Measurements from ENCODE around the gene KLHL2. TPM values are rescaled to one million over a fixed set of nuclear protein-coding genes. Genes with fewer than 3 reads are reported as not detected.
"Not testable (repeated sequence)": the region's sequence is repeated elsewhere in the genome, so short reads cannot be mapped to it uniquely, and the experiment has no call there.

Gene KLHL2
- total and polyA plus RNA-seq, 2 experiments from 2014 or later: 7.1 to 14.8 TPM

- TF ChIP-seq ZNF331 (CRISPR knock-in tag; IDR thresholded peaks at IDR 0.05; ENCODE audit: low read depth) (no peak), NANOG (IDR thresholded peaks at IDR 0.05; ENCODE audit: borderline replicate concordance) (no peak)
These were observed 23.1 kb upstream of the KLHL2 start (continued) for GRCh38 chr4:165184220-165184619.

GRCh38 chr4:165184998-165185397 lies 22.4 kb upstream of the KLHL2 start:
- H4K20me1 ChIP-seq (replicated peaks; ENCODE audit: insufficient read depth); H3K27ac ChIP-seq (ENCODE audit: low read depth); H3K9me2 ChIP-seq (ENCODE audit: insufficient read depth); H3K9me3 Mint-ChIP-seq; ATAC-seq; H3K27me3 ChIP-seq (ENCODE audit: insufficient read depth); H3K4me3 ChIP-seq; H3K79me2 ChIP-seq (replicated peaks; ENCODE audit: insufficient read depth); H3F3A ChIP-seq (replicated peaks; ENCODE audit: low read depth); H3K4me2 ChIP-seq; DNase-seq (ENCODE audit: low spot score); H3K27me3 Mint-ChIP-seq (ENCODE audit: insufficient read depth, low read depth, poor library complexity); H3K36me3 Mint-ChIP-seq (ENCODE audit: low read depth); H3K4me3 Mint-ChIP-seq; H3K36me3 ChIP-seq (ENCODE audit: insufficient read depth); H3K27ac Mint-ChIP-seq: not testable (repeated sequence)
- Histone ChIP-seq H3K4me1 (ENCODE audit: insufficient read depth) (peaks cover 14% of the 10 kb centered on the region; the same call in 1 of the 2 replicates), H2AFZ (peak overlapping the region; percentile 85; the same call in 1 of the 2 replicates)
- H3K4me1 Mint-ChIP-seq: peaks cover 14% of the 10 kb centered on the region; the same call in 2 of the 3 replicates

GRCh38 chr4:165185448-165185847 lies 21.9 kb upstream of the KLHL2 start:
- Histone ChIP-seq H3K9me2 (ENCODE audit: insufficient read depth) (peaks cover 8% of the 10 kb centered on the region; the same call in 1 of the 2 replicates), H3K4me3 (no peak overlapping the region), H3K27me3 (ENCODE audit: insufficient read depth) (no peaks in the 10 kb centered on the region), H3K4me2 (no peak overlapping the region), H4K20me1 (replicated peaks; ENCODE audit: insufficient read depth) (no peaks in the 10 kb centered on the region), H2AFZ (peak overlapping the region; percentile 85; the same call in 1 of the 2 replicates), H3K4me1 (ENCODE audit: insufficient read depth) (peaks cover 14% of the 10 kb centered on the region; the same call in 1 of the 2 replicates), H3K79me2 (replicated peaks; ENCODE audit: insufficient read depth) (no peaks in the 10 kb centered on the region), H3K27ac (ENCODE audit: low read depth) (no peak overlapping the region), H3F3A (replicated peaks; ENCODE audit: low read depth) (no peaks in the 10 kb centered on the region), H3K36me3 (ENCODE audit: insufficient read depth) (no peaks in the 10 kb centered on the region)
- peaks cover 14% of the 10 kb centered on the region; the same call in 2 of the 3 replicates for H3K4me1 Mint-ChIP-seq
- H3K27me3 Mint-ChIP-seq (ENCODE audit: insufficient read depth, low read depth, poor library complexity): no peaks in the 10 kb centered on the region
- H3K9me3 Mint-ChIP-seq: no peaks in the 10 kb centered on the region; the same call in 2 of the 3 replicates
- H3K36me3 Mint-ChIP-seq (ENCODE audit: low read depth): no peaks in the 10 kb centered on the region
- ATAC-seq (no peak), DNase-seq (ENCODE audit: low spot score) (no peak)
- H3K27ac Mint-ChIP-seq: peak overlapping the region; percentile 12; the same call in 1 of the 2 replicates
- no peak overlapping the region for H3K4me3 Mint-ChIP-seq
- TF ChIP-seq ZNF331 (CRISPR knock-in tag; IDR thresholded peaks at IDR 0.05; ENCODE audit: low read depth) (no peak), ZNF114 (CRISPR knock-in tag; IDR thresholded peaks at IDR 0.05) (no peak), EZH2phosphoT487 (IDR thresholded peaks at IDR 0.05; ENCODE audit: unreplicated experiment) (no peak), REST (IDR thresholded peaks at IDR 0.05; ENCODE audit: unreplicated experiment) (no peak), EZH2 (IDR thresholded peaks at IDR 0.05; ENCODE audit: low read depth, unreplicated experiment) (no peak), CREB1 (CRISPR knock-in tag; IDR thresholded peaks at IDR 0.05; ENCODE audit: low read depth) (no peak), STAT1 (IDR thresholded peaks at IDR 0.05; ENCODE audit: unreplicated experiment) (no peak), ETS1 (IDR thresholded peaks at IDR 0.05) (no peak), POLR2AphosphoS5 (IDR thresholded peaks at IDR 0.05; ENCODE audit: low read depth) (no peak)

Measured in GM23338 (cell line).